ENCODE measurements around the gene CHURC1.

DNA sequence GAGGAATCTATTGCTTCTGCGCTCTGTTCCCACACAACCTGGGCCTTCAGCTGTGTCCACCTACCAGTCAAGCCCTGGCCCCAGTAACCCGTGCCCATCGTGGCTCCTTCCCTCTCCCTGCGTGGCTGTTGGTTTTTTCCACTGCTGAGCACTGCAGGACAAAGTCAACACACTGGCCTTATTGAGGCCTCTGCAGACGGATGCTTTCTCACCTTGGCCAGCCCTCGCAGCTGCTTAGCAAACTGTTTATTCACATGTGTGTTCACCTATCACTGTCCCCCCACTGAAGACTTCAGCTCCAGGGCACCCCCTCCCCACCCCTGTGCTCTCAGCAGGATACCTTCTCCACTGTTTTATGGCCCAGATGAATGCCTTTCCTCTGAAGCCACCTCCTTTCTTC, 41.0 kb downstream of the CHURC1 start:
- TF ChIP-seq POLR2A (IDR thresholded peaks at IDR 0.05) = no peak
- TF ChIP-seq, protein P1, sequence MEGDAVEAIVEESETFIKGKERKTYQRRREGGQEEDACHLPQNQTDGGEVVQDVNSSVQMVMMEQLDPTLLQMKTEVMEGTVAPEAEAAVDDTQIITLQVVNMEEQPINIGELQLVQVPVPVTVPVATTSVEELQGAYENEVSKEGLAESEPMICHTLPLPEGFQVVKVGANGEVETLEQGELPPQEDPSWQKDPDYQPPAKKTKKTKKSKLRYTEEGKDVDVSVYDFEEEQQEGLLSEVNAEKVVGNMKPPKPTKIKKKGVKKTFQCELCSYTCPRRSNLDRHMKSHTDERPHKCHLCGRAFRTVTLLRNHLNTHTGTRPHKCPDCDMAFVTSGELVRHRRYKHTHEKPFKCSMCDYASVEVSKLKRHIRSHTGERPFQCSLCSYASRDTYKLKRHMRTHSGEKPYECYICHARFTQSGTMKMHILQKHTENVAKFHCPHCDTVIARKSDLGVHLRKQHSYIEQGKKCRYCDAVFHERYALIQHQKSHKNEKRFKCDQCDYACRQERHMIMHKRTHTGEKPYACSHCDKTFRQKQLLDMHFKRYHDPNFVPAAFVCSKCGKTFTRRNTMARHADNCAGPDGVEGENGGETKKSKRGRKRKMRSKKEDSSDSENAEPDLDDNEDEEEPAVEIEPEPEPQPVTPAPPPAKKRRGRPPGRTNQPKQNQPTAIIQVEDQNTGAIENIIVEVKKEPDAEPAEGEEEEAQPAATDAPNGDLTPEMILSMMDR (IDR thresholded peaks at IDR 0.05) = no peak

Measured in uterus (tissue), 2 donors.